GM18507 (cell line): ENCODE data around the gene PTPRJ.
"Not testable (repeated sequence)": the region's sequence is repeated elsewhere in the genome, so short reads cannot be mapped to it uniquely, and the experiment has no call there.

ENCODE experiments used
- DNase-seq: peaks from one replicate; pipeline ENCODE4 v3.0.0; 2011; ENCODE audit warnings: low read depth; ENCODE audit not compliant: insufficient read length; ENCODE audit errors: extremely low spot score
- FAIRE-seq: peaks from 2 replicates; lab custom pipeline; 2011; peaks lifted over from hg19 to GRCh38; lab: Jason Lieb, UNC

The PTPRJ gene

GRCh38 chr11:48013269-48013901 lies 33.0 kb downstream of the PTPRJ start:
- FAIRE-seq, result peak; percentile 18
- DNase-seq, result no peak

GRCh38 chr11:48014917-48015316 lies 34.6 kb downstream of the PTPRJ start:
- FAIRE-seq, result no peak
- no peak for DNase-seq

GRCh38 chr11:48017105-48017830 lies 36.9 kb downstream of the PTPRJ start:
- no peak for FAIRE-seq
- no peak for DNase-seq

GRCh38 chr11:48017831-48018527 lies 37.6 kb downstream of the PTPRJ start:
- no peak for FAIRE-seq

GRCh38 chr11:48018528-48019216 lies 38.3 kb downstream of the PTPRJ start:
- FAIRE-seq, result no peak
- no peak for DNase-seq

More at GRCh38 chr11:48017831-48018527, 37.6 kb downstream of the PTPRJ start:
- no peak for DNase-seq

GRCh38 chr11:48019217-48019584 lies 38.8 kb downstream of the PTPRJ start:
- DNase-seq (no peak), FAIRE-seq (no peak)

DNA sequence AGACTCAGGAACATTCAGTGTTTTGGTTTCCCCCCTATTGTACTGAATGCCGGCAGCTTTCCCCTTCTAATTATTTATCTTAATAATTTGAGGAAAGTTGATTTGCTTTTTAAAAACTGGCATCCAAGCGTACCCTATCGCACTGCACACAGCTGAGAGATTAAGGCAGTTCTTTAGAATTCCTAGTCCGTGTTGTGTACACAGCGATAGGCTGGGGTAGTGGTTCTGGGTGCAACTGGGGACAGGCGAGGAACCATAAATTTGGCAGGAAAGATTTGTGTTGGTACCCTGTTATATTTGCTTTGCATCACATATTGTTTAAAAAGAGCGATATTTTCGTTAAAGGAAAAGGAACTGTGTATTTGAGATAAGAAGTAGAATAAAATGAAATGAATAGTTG lies 39.2 kb downstream of the PTPRJ start:
- DNase-seq, result no peak

DNA sequence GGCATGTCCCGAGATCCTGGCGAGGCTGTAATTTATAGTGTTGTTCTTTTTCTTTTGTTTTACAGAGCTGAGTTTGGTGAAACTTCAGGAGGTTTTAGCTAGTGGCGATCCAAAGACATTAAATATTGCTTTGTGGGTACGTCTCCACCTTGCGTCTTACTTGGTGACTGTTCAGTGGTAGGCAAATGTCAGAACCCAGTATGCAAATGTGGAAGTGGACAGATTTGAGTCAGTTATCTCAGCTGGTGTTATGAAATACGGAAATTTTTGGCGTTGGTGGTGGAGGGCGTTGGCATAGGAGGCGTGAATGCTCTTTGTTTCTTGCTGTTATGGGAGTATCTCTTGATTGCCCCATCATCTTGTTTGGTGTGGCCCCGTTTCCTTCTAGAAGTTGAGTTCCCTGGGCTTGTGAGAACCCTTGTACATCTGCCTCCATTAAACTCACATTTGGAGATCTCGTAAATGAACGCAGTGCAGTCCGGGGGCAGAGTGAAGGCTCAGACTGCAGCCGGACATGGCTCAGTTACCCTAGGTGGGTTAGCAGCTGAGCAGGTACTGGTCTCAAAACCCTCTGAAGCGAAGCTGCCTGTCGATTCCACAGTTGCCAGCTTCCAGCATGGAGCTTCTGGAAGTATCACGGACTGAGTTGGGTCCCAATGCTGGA lies 39.9 kb downstream of the PTPRJ start:
- FAIRE-seq, result peak; percentile 62

More for the DNA sequence above, 39.2 kb downstream of the PTPRJ start:
- FAIRE-seq, result no peak

DNA sequence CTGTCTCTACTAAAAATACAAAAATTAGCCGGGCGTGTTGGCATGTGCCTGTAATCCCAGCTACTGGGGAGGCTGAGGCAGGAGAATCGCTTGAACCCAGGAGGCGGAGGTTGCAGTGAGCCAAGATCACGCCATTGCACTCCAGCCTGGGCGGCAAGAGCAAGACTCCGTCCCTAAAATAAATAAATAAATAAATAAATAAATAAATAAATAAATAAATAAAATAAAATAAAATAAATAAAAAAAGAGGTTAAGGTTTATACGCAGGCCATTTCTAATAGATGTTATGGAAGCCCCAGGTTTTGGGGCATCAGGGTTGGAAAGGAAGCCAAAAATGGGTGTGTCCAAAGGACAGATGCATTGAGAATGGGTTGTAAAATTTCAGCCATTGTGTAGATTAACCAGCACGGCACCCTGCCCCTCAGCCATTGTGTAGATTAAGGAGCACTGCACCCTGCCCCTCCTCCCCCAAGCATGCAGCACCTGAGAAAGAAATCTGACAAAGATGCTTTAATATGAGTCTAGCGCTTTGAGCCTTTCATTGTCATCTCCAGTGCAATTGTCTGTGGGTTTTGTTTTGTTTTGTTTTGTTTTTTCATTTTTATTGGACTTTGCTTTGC lies 41.0 kb downstream of the PTPRJ start:
- not testable (repeated sequence) for FAIRE-seq

More for the DNA sequence above, 39.9 kb downstream of the PTPRJ start:
- DNase-seq, result no peak

GRCh38 chr11:48022445-48022844 lies 42.1 kb downstream of the PTPRJ start:
- FAIRE-seq (no peak), DNase-seq (no peak)

More for the DNA sequence above, 41.0 kb downstream of the PTPRJ start:
- DNase-seq, result not testable (repeated sequence)

DNA sequence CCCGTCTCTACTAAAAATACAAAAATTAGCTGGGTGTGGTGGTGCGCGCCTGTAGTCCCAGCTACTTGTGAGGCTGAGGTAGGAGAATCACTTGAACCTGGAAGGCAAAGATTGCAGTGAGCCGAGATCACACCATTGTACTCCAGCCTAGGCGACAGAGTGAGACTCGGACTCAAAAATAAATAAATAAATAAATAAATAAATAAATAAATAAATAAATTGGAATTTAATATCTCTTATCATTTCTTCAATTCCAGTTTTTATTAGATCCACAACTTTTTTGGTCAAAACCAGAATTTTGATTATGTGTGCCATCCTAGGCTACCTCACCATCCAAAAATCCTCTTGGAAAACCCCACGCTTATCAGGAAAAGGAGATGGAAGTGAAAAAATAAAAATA lies 43.2 kb downstream of the PTPRJ start:
- FAIRE-seq, DNase-seq: not testable (repeated sequence)

GRCh38 chr11:48024635-48025071 lies 44.3 kb downstream of the PTPRJ start:
- no peak for FAIRE-seq
- DNase-seq, result no peak

DNA sequence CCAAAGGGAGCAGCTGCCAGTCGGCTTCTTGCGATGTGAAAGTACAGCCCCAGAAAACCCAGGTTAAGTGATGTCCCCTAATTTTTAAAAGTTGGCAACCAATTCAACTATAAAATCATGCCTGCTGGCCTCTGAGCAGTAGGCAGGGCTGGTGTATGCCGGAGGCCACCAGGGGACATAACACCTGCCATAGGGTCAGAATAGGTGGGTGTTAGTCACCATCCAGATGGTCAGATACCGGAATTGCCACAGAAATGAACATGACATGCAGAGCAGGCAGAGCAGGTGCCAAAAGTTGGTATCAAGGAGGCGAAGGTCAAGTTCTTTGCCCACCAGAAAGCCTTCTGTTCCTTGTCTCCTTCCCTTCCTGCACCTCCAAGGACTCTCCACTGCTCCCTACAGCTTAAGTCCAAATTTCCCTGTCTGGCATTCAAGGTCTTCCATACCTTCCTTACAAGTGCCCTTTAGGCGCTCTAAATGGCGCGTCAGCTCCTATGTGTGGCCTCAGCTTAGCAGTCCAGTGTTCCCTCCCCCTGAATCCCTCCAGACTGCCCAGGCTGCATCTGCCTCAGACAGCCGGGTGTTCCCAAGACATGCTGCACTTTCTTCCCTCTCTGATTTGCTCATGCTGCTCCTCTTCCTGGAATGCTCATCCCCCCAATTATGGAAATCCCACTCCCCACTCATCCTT lies 45.1 kb downstream of the PTPRJ start:
- FAIRE-seq (no peak), DNase-seq (no peak)

GRCh38 chr11:48025984-48026340 lies 45.6 kb downstream of the PTPRJ start:
- DNase-seq, result no peak
- no peak for FAIRE-seq

DNA sequence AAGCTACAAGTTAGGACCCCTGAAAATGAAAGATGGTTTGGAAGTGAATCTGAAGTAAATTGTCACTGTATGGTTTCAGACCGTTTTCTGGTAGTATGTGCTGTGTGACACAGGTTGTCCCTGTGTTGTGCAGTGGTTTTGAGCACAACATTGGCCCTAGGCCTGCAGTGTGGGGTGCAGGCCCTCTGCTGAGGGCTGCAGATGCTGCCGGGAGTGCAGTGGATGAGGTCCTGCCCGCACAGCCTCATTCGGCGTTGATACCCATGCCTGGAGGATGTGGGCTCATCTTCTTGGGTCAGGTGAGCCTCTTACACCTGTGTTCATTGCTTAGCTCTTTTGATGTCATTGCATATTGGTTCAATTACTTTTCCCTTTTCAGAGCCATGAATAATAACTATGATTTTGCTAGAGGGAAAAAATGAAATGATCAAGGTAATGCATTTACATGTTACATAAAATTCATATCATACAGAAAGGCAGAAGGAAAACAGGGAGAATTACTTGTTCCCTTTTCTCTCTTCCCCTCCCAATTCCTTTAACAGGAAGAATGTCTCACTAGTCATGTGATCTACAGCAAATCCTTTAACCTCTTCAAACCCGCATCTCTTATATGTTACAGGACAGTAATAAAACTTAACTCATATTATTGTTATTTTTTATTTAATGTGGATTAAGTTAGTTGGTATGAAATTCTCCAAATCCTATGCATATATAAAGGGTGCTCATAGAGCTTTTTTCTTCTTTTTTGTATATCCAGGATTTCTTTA lies 48.7 kb downstream of the PTPRJ start:
- DNase-seq (no peak), FAIRE-seq (no peak)

DNA sequence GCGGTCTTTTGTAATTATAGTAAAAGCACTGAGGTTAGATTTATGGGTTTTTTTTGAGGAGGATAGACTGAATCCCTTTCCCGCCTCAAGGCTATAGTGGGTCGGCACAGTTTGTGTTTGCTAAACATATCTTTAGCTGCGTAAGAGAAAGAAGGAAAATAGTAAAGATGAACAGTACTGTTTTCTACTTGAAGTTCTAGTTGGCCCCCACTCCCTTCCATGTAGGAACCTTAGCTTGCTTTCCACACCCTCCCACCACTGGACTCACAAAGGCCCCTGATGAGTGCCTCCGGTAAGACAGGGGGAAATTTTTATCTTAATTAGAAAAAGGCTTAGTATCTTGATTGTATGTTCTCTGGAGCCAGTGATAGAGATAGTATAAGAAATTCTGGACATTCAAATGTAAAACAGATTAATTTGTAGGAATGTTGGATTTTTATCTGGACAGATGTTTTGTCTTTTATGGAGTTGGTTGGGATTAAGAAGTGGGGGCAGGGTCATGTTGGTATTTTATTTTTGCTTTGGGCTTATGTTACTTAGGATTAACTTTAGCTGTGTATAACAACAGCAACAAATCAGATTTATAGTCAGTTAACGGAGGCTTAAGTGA lies 49.4 kb downstream of the PTPRJ start:
- FAIRE-seq, result no peak
- DNase-seq, result no peak

DNA sequence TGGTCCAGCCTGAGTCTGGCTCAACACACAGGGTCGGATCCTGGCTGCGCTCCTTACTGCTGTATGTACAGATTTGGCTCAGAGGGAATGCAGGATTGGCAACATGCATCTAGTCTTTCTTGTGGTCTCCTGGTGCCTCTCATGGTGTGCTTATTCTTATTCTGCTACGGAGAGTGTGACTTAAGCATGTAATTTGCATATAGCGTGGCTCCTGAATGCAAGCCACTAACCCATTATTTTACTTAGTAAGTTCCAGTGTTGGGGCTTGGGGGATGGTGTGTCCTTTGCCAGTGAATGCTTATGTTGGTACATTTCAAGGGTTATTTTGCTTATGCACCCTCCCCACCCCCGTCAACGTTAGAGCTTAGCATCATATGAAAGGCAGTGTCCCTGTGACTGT lies 51.2 kb downstream of the PTPRJ start:
- no peak for FAIRE-seq
- no peak for DNase-seq
